H9 (cell line): ENCODE measurements around the gene SNTG2. TPM values are rescaled to one million over a fixed set of nuclear protein-coding genes. Genes with fewer than 3 reads are reported as not detected.

Experiments used
- DNase-seq: peaks from one replicate; pipeline ENCODE4 v3.0.0-alpha.2; 2017
- H2AFZ ChIP-seq: one replicate; pipeline ENCODE4 v1.6.1; 2013; ENCODE audit warnings: mild to moderate bottlenecking, low read length, control low read depth, moderate library complexity
- H2AK5ac ChIP-seq: 2 replicates; pipeline ENCODE4 v1.6.1; 2013; ENCODE audit warnings: low read length, control low read depth, mixed read lengths; ENCODE audit not compliant: insufficient read length
- H2BK120ac ChIP-seq: one replicate; pipeline ENCODE4 v1.6.1; 2013; ENCODE audit warnings: low read depth, mild to moderate bottlenecking, low read length, control low read depth, inconsistent platforms; ENCODE audit not compliant: poor library complexity, severe bottlenecking
- H2BK12ac ChIP-seq: 2 replicates; pipeline ENCODE4 v1.6.1; 2013; ENCODE audit warnings: low read length, control low read depth, mixed read lengths, low read depth; ENCODE audit not compliant: insufficient read length
- H2BK15ac ChIP-seq: 2 replicates; pipeline ENCODE4 v1.6.1; 2013; ENCODE audit warnings: low read depth, low read length, control low read depth
- H2BK20ac ChIP-seq: one replicate; pipeline ENCODE4 v1.6.1; 2013; ENCODE audit warnings: low read depth, mild to moderate bottlenecking, low read length, control low read depth, inconsistent platforms; ENCODE audit not compliant: poor library complexity, severe bottlenecking
- H2BK5ac ChIP-seq: 2 replicates; pipeline ENCODE4 v1.6.1; 2013; ENCODE audit warnings: low read length, control low read depth, mixed read lengths; ENCODE audit not compliant: insufficient read length
- H3K14ac ChIP-seq: 2 replicates; pipeline ENCODE4 v1.6.1; 2013; ENCODE audit warnings: low read length, control low read depth; ENCODE audit not compliant: insufficient read depth
- H3K18ac ChIP-seq: 2 replicates; pipeline ENCODE4 v1.6.1; 2013; ENCODE audit warnings: low read depth, mild to moderate bottlenecking, mixed read lengths, low read length, control low read depth; ENCODE audit not compliant: insufficient read length
- H3K23ac ChIP-seq: 2 replicates; pipeline ENCODE4 v1.6.1; 2013; ENCODE audit warnings: low read length, control low read depth, mixed read lengths, low read depth; ENCODE audit not compliant: insufficient read length
- H3K23me2 ChIP-seq: 2 replicates; pipeline ENCODE4 v1.6.1; 2013; ENCODE audit warnings: low read depth, mild to moderate bottlenecking, mixed read lengths, low read length, control low read depth; ENCODE audit not compliant: insufficient read length, poor library complexity, severe bottlenecking
- H3K27ac ChIP-seq: 2 replicates; pipeline ENCODE4 v1.5.1; 2013; ENCODE audit warnings: low read length, control low read depth, mixed read lengths, low read depth; ENCODE audit not compliant: insufficient read length
- H3K27me3 ChIP-seq: 2 replicates; pipeline ENCODE4 v1.6.1; 2013; ENCODE audit warnings: low read length, control low read depth, inconsistent platforms; ENCODE audit not compliant: insufficient read depth
- H3K4ac ChIP-seq: 2 replicates; pipeline ENCODE4 v1.6.1; 2013; ENCODE audit warnings: low read depth, mild to moderate bottlenecking, control low read depth, inconsistent platforms, low read length, moderate library complexity
- H3K4me1 ChIP-seq: 2 replicates; pipeline ENCODE4 v1.6.1; 2013; ENCODE audit warnings: low read length, control low read depth, inconsistent platforms; ENCODE audit not compliant: insufficient read depth
- H3K4me2 ChIP-seq: 2 replicates; pipeline ENCODE4 v1.6.1; 2013; ENCODE audit warnings: low read length, control low read depth, mixed read lengths; ENCODE audit not compliant: insufficient read length, insufficient read depth
- H3K56ac ChIP-seq: 2 replicates; pipeline ENCODE4 v1.6.1; 2013; ENCODE audit warnings: low read depth, mild to moderate bottlenecking, mixed read lengths, low read length, control low read depth; ENCODE audit not compliant: insufficient read length
- H3K79me1 ChIP-seq: 2 replicates; pipeline ENCODE4 v1.6.1; 2013; ENCODE audit warnings: low read depth, mild to moderate bottlenecking, moderate library complexity, low read length, control low read depth, inconsistent platforms; ENCODE audit not compliant: insufficient read depth, poor library complexity, severe bottlenecking
- H3K79me2 ChIP-seq: 2 replicates; pipeline ENCODE4 v1.6.1; 2013; ENCODE audit warnings: low read length, control low read depth, inconsistent platforms; ENCODE audit not compliant: insufficient read depth
- H3K9ac ChIP-seq: 2 replicates; pipeline ENCODE4 v1.6.1; 2013; ENCODE audit warnings: low read length, control low read depth, mixed read lengths; ENCODE audit not compliant: insufficient read length; ENCODE audit errors: extremely low read depth
- H3K9me3 ChIP-seq: one replicate; pipeline ENCODE4 v1.6.1; 2013; ENCODE audit warnings: low read depth, low read length, inconsistent platforms; ENCODE audit not compliant: control insufficient read depth
- H3T11ph ChIP-seq: one replicate; pipeline ENCODE4 v1.6.1; 2013; ENCODE audit warnings: mild to moderate bottlenecking, low read length, control low read depth, inconsistent platforms
- H4K20me1 ChIP-seq: one replicate; pipeline ENCODE4 v1.6.1; 2013; ENCODE audit not compliant: control insufficient read depth, insufficient read length, insufficient read depth
- H4K5ac ChIP-seq: 2 replicates; pipeline ENCODE4 v1.6.1; 2013; ENCODE audit warnings: low read depth, mild to moderate bottlenecking, mixed read lengths, low read length, control low read depth; ENCODE audit not compliant: insufficient read length
- H4K8ac ChIP-seq: replicated peaks from 2 replicates; pipeline ENCODE4 v1.6.1; 2013; ENCODE audit warnings: low read length, control low read depth, mixed read lengths, low read depth; ENCODE audit not compliant: insufficient read length
- H4K91ac ChIP-seq: 2 replicates; pipeline ENCODE4 v1.6.1; 2013; ENCODE audit warnings: low read depth, mild to moderate bottlenecking, moderate library complexity, mixed read lengths, low read length, control low read depth; ENCODE audit not compliant: insufficient read length
- H3K27ac Mint-ChIP-seq, 3 experiments: 2 replicates in 2 of 3; 3 replicates in 1 of 3; pipeline ENCODE4 v1.8.0; 2020 to 2021; ENCODE audit warnings: mixed read lengths in 3 of 3, mild to moderate bottlenecking in 1 of 3, moderate library complexity in 1 of 3
- H3K27me3 Mint-ChIP-seq: 2 replicates; pipeline ENCODE4 v1.8.0; 2021; ENCODE audit warnings: low read depth, mild to moderate bottlenecking, moderate library complexity, mixed read lengths
- H3K36me3 Mint-ChIP-seq, 3 experiments: 2 replicates in 2 of 3; 3 replicates in 1 of 3; pipeline ENCODE4 v1.8.0; 2020 to 2021; ENCODE audit warnings: low read depth in 3 of 3, mixed read lengths in 3 of 3; ENCODE audit not compliant: insufficient read depth in 1 of 3
- H3K4me1 Mint-ChIP-seq, 2 experiments: 2 replicates each; pipeline ENCODE4 v1.8.0; 2020; ENCODE audit warnings: mixed read lengths in 2 of 2
- H3K4me3 Mint-ChIP-seq, 2 experiments: 2 replicates in 1 of 2; 3 replicates in 1 of 2; pipeline ENCODE4 v1.8.0; 2020 to 2021; ENCODE audit warnings: mild to moderate bottlenecking in 2 of 2, mixed read lengths in 2 of 2, moderate library complexity in 1 of 2
- H3K9me3 Mint-ChIP-seq, 2 experiments: 2 replicates in 1 of 2; 3 replicates in 1 of 2; pipeline ENCODE4 v1.8.0; 2020; ENCODE audit warnings: mild to moderate bottlenecking in 2 of 2, mixed read lengths in 2 of 2, moderate library complexity in 1 of 2
- CTCF ChIP-seq: fragments of 200-600 bp; sonication (generic); conservative IDR thresholded peaks from 3 replicates; pipeline ENCODE4 v1.8.0; 2021; ENCODE audit warnings: antibody characterized with exemption, mild to moderate bottlenecking
- WGBS: extraction: QIAGEN DNeasy Blood & Tissue Kit; methylation state at CpG from one replicate; pipeline ENCODE4 v1.1.7; 2013; ENCODE audit warnings: missing lambda C conversion rate, low lambda C conversion rate, mixed read lengths; ENCODE audit not compliant: insufficient read length; ENCODE audit errors: extremely low coverage; 5-methylcytosine and 5-hydroxymethylcytosine counted together
- total RNA-seq: library from RNA; stranded (reverse); gene quantifications from 2 replicates; pipeline ENCODE4 v1.2.1, GENCODE V29; 2021

SNTG2 gene
- total RNA-seq, 1 experiment from 2014 or later, result 13.2 TPM

- DNase-seq, result no peak
- WGBS, result no CpG with 5 or more reads among the region's 16 CpGs
- Histone ChIP-seq H3K27me3 (no peaks in the 10 kb centered on the region; the same call in 1 of the 2 replicates), H4K91ac (no peak overlapping the region), H3K23me2 (no peaks in the 10 kb centered on the region), H3K9me3 (no peaks in the 10 kb centered on the region), H3T11ph (no peak overlapping the region), H2BK120ac (no peak overlapping the region), H3K14ac (no peak overlapping the region), H3K79me1 (no peaks in the 10 kb centered on the region), H4K8ac (no peak overlapping the region), H2BK5ac (no peak overlapping the region), H3K27ac (no peak overlapping the region), H3K4ac (no peak overlapping the region), H4K20me1 (no peaks in the 10 kb centered on the region), H2AK5ac (no peak overlapping the region), H2BK20ac (no peak overlapping the region), H2BK15ac (no peak overlapping the region), H3K79me2 (no peaks in the 10 kb centered on the region), H3K23ac (no peak overlapping the region), H2AFZ (no peak overlapping the region), H3K18ac (no peak overlapping the region), H3K9ac (no peak overlapping the region), H3K4me1 (peaks cover 8% of the 10 kb centered on the region; the same call in 1 of the 2 replicates), H4K5ac (no peak overlapping the region), H2BK12ac (no peak overlapping the region), H3K4me2 (no peak overlapping the region), H3K56ac (no peak overlapping the region)
- Mint-ChIP-seq H3K9me3 (peaks cover 15 to 16% of the 10 kb centered on the region in 2 experiments), H3K27ac (no peak overlapping the region), H3K36me3 (peaks cover 0 to 18% (median 13%) of the 10 kb centered on the region in 3 experiments; a peak in 5 of 7 replicates), H3K4me3 (no peak overlapping the region), H3K4me1 (peaks cover 40 to 41% of the 10 kb centered on the region in 2 experiments), H3K27me3 (peaks cover 32% of the 10 kb centered on the region)
- no peak for TF ChIP-seq CTCF
Observed at GRCh38 chr2:929011-929735, 21.5 kb upstream of the SNTG2 start.
